H1 (cell line): ENCODE measurements around the gene LOXHD1. TPM values are rescaled to one million over a fixed set of nuclear protein-coding genes. Genes with fewer than 3 reads are reported as not detected.

Experiments
- CTCF ChIA-PET: fragments of 300-600 bp; sonication (Branson Sonifier 250); formaldehyde crosslinking; loops from one replicate; lab custom pipeline; 2021; ENCODE audit not compliant: partially characterized antibody; lab: Charles Lee
- POLR2A ChIA-PET: fragments of 300-600 bp; sonication (Branson Sonifier 250); formaldehyde crosslinking; loops from one replicate; lab custom pipeline; 2021; ENCODE audit warnings: inconsistent platforms; ENCODE audit not compliant: partially characterized antibody; lab: Charles Lee
- DNase-seq, 2 experiments: peaks; one replicate each; pipeline versions ENCODE4 v3.0.0 to v3.0.0-alpha.2; 2010 to 2022; ENCODE audit warnings: low spot score in 2 of 2, low read depth in 1 of 2, mixed read lengths in 1 of 2
- FAIRE-seq: peaks from 2 replicates; lab custom pipeline; 2011; peaks lifted over from hg19 to GRCh38; lab: Jason Lieb, UNC
- H2AFZ ChIP-seq: 2 replicates; pipeline ENCODE4 v1.8.1; 2012; ENCODE audit warnings: low read length, inconsistent platforms
- H2AK5ac ChIP-seq: 2 replicates; pipeline ENCODE4 v1.6.1; 2013; ENCODE audit warnings: low read depth, low read length
- H2BK120ac ChIP-seq: replicated peaks from 2 replicates; pipeline ENCODE3; 2013; ENCODE audit warnings: low read depth, low read length, inconsistent platforms
- H2BK12ac ChIP-seq: 2 replicates; pipeline ENCODE4 v1.6.1; 2013; ENCODE audit warnings: low read depth, low read length
- H2BK15ac ChIP-seq: 2 replicates; pipeline ENCODE4 v1.6.1; 2013; ENCODE audit warnings: low read length
- H2BK20ac ChIP-seq: 2 replicates; pipeline ENCODE4 v1.6.1; 2013; ENCODE audit warnings: low read length
- H2BK5ac ChIP-seq: 2 replicates; pipeline ENCODE4 v1.6.1; 2013; ENCODE audit warnings: low read depth, low read length
- H3K14ac ChIP-seq: 2 replicates; pipeline ENCODE4 v1.6.1; 2013; ENCODE audit warnings: inconsistent platforms; ENCODE audit not compliant: insufficient read length
- H3K18ac ChIP-seq: 2 replicates; pipeline ENCODE4 v1.6.1; 2013; ENCODE audit warnings: low read length; ENCODE audit errors: extremely low read depth
- H3K23ac ChIP-seq: 2 replicates; pipeline ENCODE4 v1.6.1; 2013; ENCODE audit warnings: inconsistent platforms; ENCODE audit not compliant: insufficient read length
- H3K23me2 ChIP-seq: 2 replicates; pipeline ENCODE4 v1.6.1; 2013; ENCODE audit warnings: low read depth, low read length
- H3K27ac ChIP-seq: 2 replicates; pipeline ENCODE4 v1.6.1; 2011; ENCODE audit warnings: low read depth, low read length, inconsistent platforms
- H3K27me3 ChIP-seq, 4 experiments: replicated peaks in 1 of 4; 1 replicate in 1 of 4; 2 replicates in 3 of 4; pipeline versions ENCODE4 v1.6.1 to v1.8.1; 2011 to 2013; ENCODE audit warnings: low read length in 3 of 4, mild to moderate bottlenecking in 3 of 4, inconsistent platforms in 2 of 4, mixed read lengths in 2 of 4, moderate library complexity in 1 of 4; ENCODE audit not compliant: control insufficient read depth in 3 of 4, insufficient read depth in 3 of 4; ENCODE audit errors: extremely low read depth in 1 of 4
- H3K36me3 ChIP-seq, 4 experiments: 2 replicates each; pipeline versions ENCODE4 v1.6.1 to v1.8.1; 2011 to 2013; ENCODE audit warnings: mild to moderate bottlenecking in 4 of 4, low read length in 3 of 4, moderate library complexity in 2 of 4, control low read depth in 1 of 4, inconsistent platforms in 1 of 4; ENCODE audit not compliant: insufficient read depth in 4 of 4, control insufficient read depth in 2 of 4
- H3K4ac ChIP-seq: replicated peaks from 2 replicates; pipeline ENCODE3; 2013; ENCODE audit warnings: low read length, low read depth, mixed read lengths, inconsistent platforms; ENCODE audit not compliant: insufficient read length
- H3K4me1 ChIP-seq, 4 experiments: replicated peaks in 1 of 4; 1 replicate in 1 of 4; 2 replicates in 3 of 4; pipeline versions ENCODE4 v1.6.1 to v1.8.1; 2011 to 2013; ENCODE audit warnings: low read length in 3 of 4, inconsistent platforms in 2 of 4, mixed read lengths in 1 of 4; ENCODE audit not compliant: insufficient read depth in 4 of 4, control insufficient read depth in 3 of 4
- H3K4me2 ChIP-seq, 2 experiments: 2 replicates each; pipeline versions ENCODE4 v1.6.1 to v1.8.1; 2011 to 2013; ENCODE audit warnings: low read depth in 2 of 2, low read length in 2 of 2, control low read depth in 1 of 2, inconsistent platforms in 1 of 2, mild to moderate bottlenecking in 1 of 2; ENCODE audit not compliant: insufficient read depth in 1 of 2
- H3K4me3 ChIP-seq, 4 experiments: fragments of 200-600, 300-600 bp in 1 of 4; sonication (generic), shearing (Covaris generic), sonication (Bioruptor Twin) in 1 of 4; 2 replicates each; pipeline versions ENCODE4 v1.5.1 to v1.8.1; 2011 to 2016; ENCODE audit warnings: low read length in 4 of 4, low read depth in 3 of 4, control low read depth in 2 of 4, inconsistent platforms in 2 of 4, mild to moderate bottlenecking in 2 of 4, mixed read lengths in 1 of 4, moderate library complexity in 1 of 4; ENCODE audit not compliant: insufficient read depth in 2 of 4; ENCODE audit errors: extremely low read depth in 1 of 4
- H3K56ac ChIP-seq: replicated peaks from 2 replicates; pipeline ENCODE3; 2013; ENCODE audit warnings: low read depth, mild to moderate bottlenecking, mixed read lengths, low read length, inconsistent platforms; ENCODE audit not compliant: insufficient read length
- H3K79me1 ChIP-seq: 2 replicates; pipeline ENCODE4 v1.6.1; 2013; ENCODE audit warnings: low read depth, low read length, control low read depth
- H3K79me2 ChIP-seq, 2 experiments: 2 replicates each; pipeline versions ENCODE4 v1.6.1 to v1.8.1; 2012 to 2013; ENCODE audit warnings: low read length in 2 of 2, mild to moderate bottlenecking in 2 of 2, inconsistent platforms in 1 of 2; ENCODE audit not compliant: insufficient read depth in 2 of 2, control insufficient read depth in 1 of 2
- H3K9ac ChIP-seq, 4 experiments: replicated peaks in 1 of 4; 1 replicate in 1 of 4; 2 replicates in 3 of 4; pipeline versions ENCODE4 v1.6.1 to v1.8.1; 2011 to 2013; ENCODE audit warnings: low read depth in 3 of 4, low read length in 3 of 4, control low read depth in 2 of 4, mild to moderate bottlenecking in 2 of 4, moderate library complexity in 2 of 4, inconsistent platforms in 1 of 4; ENCODE audit errors: extremely low read depth in 1 of 4
- H3K9me3 ChIP-seq, 2 experiments: 2 replicates each; pipeline versions ENCODE4 v1.6.1 to v1.8.1; 2012 to 2013; ENCODE audit warnings: mild to moderate bottlenecking in 2 of 2, moderate library complexity in 2 of 2, control low read depth in 1 of 2, inconsistent platforms in 1 of 2, low read depth in 1 of 2, low read length in 1 of 2, mixed read lengths in 1 of 2; ENCODE audit not compliant: insufficient read depth in 2 of 2
- H4K20me1 ChIP-seq, 2 experiments: replicated peaks in 1 of 2; 2 replicates each; pipeline versions ENCODE3 to v1.8.1; 2011 to 2013; ENCODE audit warnings: inconsistent platforms in 2 of 2, low read length in 2 of 2, mild to moderate bottlenecking in 1 of 2; ENCODE audit not compliant: insufficient read depth in 2 of 2, control insufficient read depth in 1 of 2
- H4K5ac ChIP-seq: 2 replicates; pipeline ENCODE4 v1.6.1; 2013; ENCODE audit warnings: low read length, low read depth, mixed read lengths, inconsistent platforms; ENCODE audit not compliant: insufficient read length
- H4K8ac ChIP-seq: 2 replicates; pipeline ENCODE4 v1.8.0; 2013; ENCODE audit warnings: mild to moderate bottlenecking, moderate library complexity, low read length, inconsistent platforms; ENCODE audit not compliant: insufficient read depth; ENCODE audit errors: extremely low read depth
- H4K91ac ChIP-seq: replicated peaks from 2 replicates; pipeline ENCODE3; 2013; ENCODE audit warnings: low read length, mixed read lengths, inconsistent platforms; ENCODE audit not compliant: insufficient read length
- BCL11A ChIP-seq, 2 experiments: IDR thresholded peaks; one replicate each; pipeline ENCODE4 v1.6.1; 2011; ENCODE audit warnings: low read depth in 2 of 2, low read length in 2 of 2, mild to moderate bottlenecking in 2 of 2
- EP300 ChIP-seq, 2 experiments: IDR thresholded peaks; 1 replicate in 1 of 2; 2 replicates in 1 of 2; pipeline ENCODE4 v1.6.1; 2011 to 2012; ENCODE audit warnings: low read depth in 2 of 2, low read length in 2 of 2, mild to moderate bottlenecking in 2 of 2, borderline replicate concordance in 1 of 2, inconsistent platforms in 1 of 2, moderate library complexity in 1 of 2
- EZH2 ChIP-seq: fragments of 200-600 bp; sonication (generic); IDR thresholded peaks from 2 replicates; pipeline ENCODE4 v1.7.1; 2012; ENCODE audit warnings: low read depth, mild to moderate bottlenecking, moderate library complexity, low read length, inconsistent platforms; ENCODE audit not compliant: severe bottlenecking
- HDAC2 ChIP-seq, 2 experiments: fragments of 300-600 bp in 1 of 2; sonication (generic) in 1 of 2; IDR thresholded peaks; 2 replicates each; pipeline ENCODE4 v1.6.1; 2011 to 2012; ENCODE audit warnings: low read depth in 2 of 2, low read length in 2 of 2, mild to moderate bottlenecking in 2 of 2, moderate library complexity in 2 of 2, borderline replicate concordance in 1 of 2, inconsistent platforms in 1 of 2
- MAFK ChIP-seq: IDR thresholded peaks from 2 replicates; pipeline ENCODE4 v1.6.1; 2012; ENCODE audit warnings: low read depth, mild to moderate bottlenecking, improper control_type of control experiment, low read length
- POLR2AphosphoS5 ChIP-seq: IDR thresholded peaks from 2 replicates; pipeline ENCODE4 v1.6.1; 2011; ENCODE audit warnings: low read depth, low read length
- POU5F1 ChIP-seq: IDR thresholded peaks from 2 replicates; pipeline ENCODE4 v1.6.1; 2011; ENCODE audit warnings: low read depth, mild to moderate bottlenecking, low read length, moderate library complexity
- RFX5 ChIP-seq: IDR thresholded peaks from 2 replicates; pipeline ENCODE4 v1.6.1; 2011; ENCODE audit warnings: low read depth, low read length, improper control_type of control experiment, borderline replicate concordance
- SIX5 ChIP-seq: IDR thresholded peaks from 2 replicates; pipeline ENCODE4 v1.6.1; 2011; ENCODE audit warnings: mild to moderate bottlenecking, low read depth, low read length
- SUZ12 ChIP-seq: fragments of 200-600 bp; sonication (generic); IDR thresholded peaks from 2 replicates; pipeline ENCODE4 v1.6.1; 2012; ENCODE audit warnings: mild to moderate bottlenecking, inconsistent platforms, low read length, moderate library complexity, mixed read lengths
- YY1 ChIP-seq: IDR thresholded peaks from 2 replicates; pipeline ENCODE4 v1.6.1; 2011; ENCODE audit warnings: low read depth, mild to moderate bottlenecking, low read length
- ZNF274 ChIP-seq: IDR thresholded peaks from 2 replicates; pipeline ENCODE4 v1.7.0; 2012; ENCODE audit warnings: low read length, borderline replicate concordance; ENCODE audit errors: extremely low read depth
- WGBS, 2 experiments: shearing (Covaris generic) in 1 of 2; methylation state at CpG; one replicate each; pipeline versions ENCODE4 v1.1.6 to v1.1.7; 2013 to 2015; ENCODE audit warnings: low lambda C conversion rate in 2 of 2, mixed read lengths in 2 of 2, inconsistent platforms in 1 of 2, low coverage in 1 of 2, missing lambda C conversion rate in 1 of 2; ENCODE audit not compliant: insufficient replicate concordance in 2 of 2, insufficient coverage in 1 of 2, insufficient read length in 1 of 2; ENCODE audit errors: extremely low coverage in 1 of 2, missing lambda C conversion rate in 1 of 2; 5-methylcytosine and 5-hydroxymethylcytosine counted together
- polyA plus RNA-seq, 7 experiments: library from polyadenylated mRNA; depleted of rRNA in 3 of 7; stranded (reverse) in 5 of 7; unstranded in 2 of 7; fragments of >200 nt in 5 of 7; fragments of 200-250 nt in 2 of 7; gene quantifications; 1 replicate in 5 of 7; 2 replicates in 1 of 7; 4 replicates in 1 of 7; pipeline versions ENCODE4 v1.2.1 to v1.2.3, GENCODE V29; 2011 to 2013; ENCODE audit warnings: missing spikeins in 2 of 7, mixed read lengths in 2 of 7
- total RNA-seq: library from RNA; stranded (reverse); fragmentation: NEBNext Ultra II Directional; extraction: Animal tissue kit (Norgen Biotek cat#: 25700); gene quantifications from 2 replicates; pipeline ENCODE4 v1.2.1, GENCODE V29; 2021

The LOXHD1 gene
- total and polyA plus RNA-seq, 2 of the 8 experiments (the other 6 are each of a cell fraction or from before 2014, with no cell fraction given) = 0.02 TPM; not detected in 1

- Histone ChIP-seq H3K56ac (no peak overlapping the region), H2BK15ac (no peak overlapping the region), H3K4me3 (no peak overlapping the region), H3K79me2 (no peaks in the 10 kb centered on the region), H3K9me3 (no peaks in the 10 kb centered on the region), H4K91ac (no peak overlapping the region), H3K4ac (no peak overlapping the region), H2BK20ac (no peak overlapping the region), H2AK5ac (no peak overlapping the region), H3K14ac (no peak overlapping the region), H3K23ac (no peak overlapping the region), H3K27me3 (no peaks in the 10 kb centered on the region), H3K23me2 (no peaks in the 10 kb centered on the region), H3K27ac (no peak overlapping the region), H4K5ac (no peak overlapping the region), H4K8ac (peak overlapping the region; percentile 29; the same call in 1 of the 2 replicates), H3K36me3 (no peaks in the 10 kb centered on the region), H3K9ac (no peak overlapping the region), H3K79me1 (no peaks in the 10 kb centered on the region), H2BK12ac (no peak overlapping the region), H3K4me1 (peaks cover 0 to 4% (median 2%) of the 10 kb centered on the region in 4 experiments; a peak in 4 of 7 replicates), H2AFZ (no peak overlapping the region), H3K4me2 (no peak overlapping the region), H2BK5ac (no peak overlapping the region), H3K18ac (no peak overlapping the region), H4K20me1 (peaks cover 0 to 3% of the 10 kb centered on the region in 2 experiments), H2BK120ac (no peak overlapping the region)
- DNase-seq = no peak
- CTCF ChIA-PET = interaction anchor here (0.8 to 5.7 kb wide), 6 partner anchors 8 to 370 kb away, joined by 3 to 38 read pairs (median 4); no protein-coding TSS in a partner anchor
- 95% methylated on average over 52 of the region's 52 CpGs; no CpG with 5 or more reads in 1 of the 2 experiments for WGBS, 2 experiments
- FAIRE-seq = no peak
- POLR2A ChIA-PET = interaction anchor here (0.9 kb wide), 1 partner anchor 171 kb away, joined by 3 read pairs; no protein-coding TSS in a partner anchor
- no peak for TF ChIP-seq RFX5
- TF ChIP-seq EP300 (IDR thresholded peaks at IDR 0.05; ENCODE audit: borderline replicate concordance in 1 of 2, low read depth in 2 of 2, low read length in 2 of 2) = no peak
- no peak for TF ChIP-seq SUZ12
- TF ChIP-seq MAFK = no peak
- TF ChIP-seq HDAC2 (IDR thresholded peaks at IDR 0.05; ENCODE audit: borderline replicate concordance in 1 of 2, low read depth in 2 of 2, low read length in 2 of 2) = no peak
- no peak for TF ChIP-seq POLR2AphosphoS5
- no peak for TF ChIP-seq BCL11A (IDR thresholded peaks at IDR 0.05; ENCODE audit: low read depth in 2 of 2, low read length in 2 of 2)
- no peak for TF ChIP-seq YY1
- TF ChIP-seq EZH2 = no peak
- TF ChIP-seq SIX5 = no peak
- no peak for TF ChIP-seq ZNF274
- no peak for TF ChIP-seq POU5F1
Measured at GRCh38 chr18:46679846-46680598, 23.0 kb upstream of the LOXHD1 start.
